ENCODE data around the gene CHRNA3. TPM values are rescaled to one million over a fixed set of nuclear protein-coding genes. Genes with fewer than 3 reads are reported as not detected.

CHRNA3 gene
- total RNA-seq, 1 donor from 2014 or later: 4.0 TPM

- Mint-ChIP-seq H3K27ac (no peak overlapping the region), H3K4me3 (peak overlapping the region; percentile 72), H3K4me1 (peaks cover 21% of the 10 kb centered on the region), H3K36me3 (no peaks in the 10 kb centered on the region), H3K27me3 (ENCODE audit: low read depth) (no peaks in the 10 kb centered on the region), H3K9me3 (peaks cover 4% of the 10 kb centered on the region)
- DNase-seq (ENCODE audit: low spot score in 2 of 2, unreplicated experiment in 2 of 2): no peak
- TF ChIP-seq, protein P1, sequence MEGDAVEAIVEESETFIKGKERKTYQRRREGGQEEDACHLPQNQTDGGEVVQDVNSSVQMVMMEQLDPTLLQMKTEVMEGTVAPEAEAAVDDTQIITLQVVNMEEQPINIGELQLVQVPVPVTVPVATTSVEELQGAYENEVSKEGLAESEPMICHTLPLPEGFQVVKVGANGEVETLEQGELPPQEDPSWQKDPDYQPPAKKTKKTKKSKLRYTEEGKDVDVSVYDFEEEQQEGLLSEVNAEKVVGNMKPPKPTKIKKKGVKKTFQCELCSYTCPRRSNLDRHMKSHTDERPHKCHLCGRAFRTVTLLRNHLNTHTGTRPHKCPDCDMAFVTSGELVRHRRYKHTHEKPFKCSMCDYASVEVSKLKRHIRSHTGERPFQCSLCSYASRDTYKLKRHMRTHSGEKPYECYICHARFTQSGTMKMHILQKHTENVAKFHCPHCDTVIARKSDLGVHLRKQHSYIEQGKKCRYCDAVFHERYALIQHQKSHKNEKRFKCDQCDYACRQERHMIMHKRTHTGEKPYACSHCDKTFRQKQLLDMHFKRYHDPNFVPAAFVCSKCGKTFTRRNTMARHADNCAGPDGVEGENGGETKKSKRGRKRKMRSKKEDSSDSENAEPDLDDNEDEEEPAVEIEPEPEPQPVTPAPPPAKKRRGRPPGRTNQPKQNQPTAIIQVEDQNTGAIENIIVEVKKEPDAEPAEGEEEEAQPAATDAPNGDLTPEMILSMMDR (IDR thresholded peaks at IDR 0.05; ENCODE audit: unreplicated experiment): no peak
Observed at GRCh38 chr15:78641749-78642275, 21.0 kb upstream of the CHRNA3 start.

DNA sequence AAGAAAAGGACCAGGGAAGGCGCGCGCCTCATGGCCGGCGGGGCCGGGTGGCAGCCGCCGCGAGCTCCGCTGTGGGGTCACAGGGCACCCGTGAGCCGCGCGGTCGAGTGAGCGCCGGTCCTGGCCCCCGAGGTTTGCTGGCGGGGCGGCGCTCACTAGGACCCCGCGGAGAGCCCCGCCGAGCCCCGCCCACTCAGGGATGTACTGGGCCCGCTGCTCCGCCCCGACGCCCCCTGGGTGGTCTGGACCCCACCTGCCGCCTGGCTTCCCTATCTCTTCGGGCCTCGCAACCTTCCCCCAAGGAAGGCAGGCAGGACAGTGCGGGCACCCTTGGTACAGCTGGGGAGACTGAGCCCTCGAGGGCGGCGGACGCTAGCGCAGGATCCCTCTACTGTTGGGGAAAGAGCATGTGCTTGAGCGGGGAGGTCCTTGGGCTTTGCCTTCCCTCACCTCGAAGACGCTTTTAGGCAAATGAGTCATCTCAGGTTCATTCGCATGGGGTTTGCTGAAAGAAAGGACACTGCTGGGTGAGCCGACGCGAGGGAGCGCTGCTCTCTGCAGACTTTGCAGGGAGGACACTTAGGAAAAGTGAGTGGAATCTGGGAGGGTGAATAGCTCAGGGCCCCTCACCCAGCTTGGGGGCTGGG lies 20.4 kb upstream of the CHRNA3 start, which contains the start of gene CHRNB4:
Gene CHRNB4 (minus strand): TSS at position 109 of the 647 bp plus-strand sequence. CDS start 77 bp downstream, at position 32.
- no peaks in the 10 kb centered on the region for H3K36me3 Mint-ChIP-seq
- H3K4me3 Mint-ChIP-seq: peak within 1 kb of the TSS; percentile 73
- peaks cover 4% of the 10 kb centered on the region for H3K9me3 Mint-ChIP-seq
- DNase-seq (ENCODE audit: low spot score in 2 of 2, unreplicated experiment in 2 of 2): peak; percentile 56 to 71
- H3K27ac Mint-ChIP-seq: no peak within 1 kb of the TSS
- no peaks in the 10 kb centered on the region for H3K27me3 Mint-ChIP-seq (ENCODE audit: low read depth)
- peaks cover 21% of the 10 kb centered on the region for H3K4me1 Mint-ChIP-seq
- TF ChIP-seq, protein P1 (IDR thresholded peaks at IDR 0.05; ENCODE audit: unreplicated experiment): no peak

GRCh38 chr15:78640527-78641101 lies 19.8 kb upstream of the CHRNA3 start:
- TF ChIP-seq, protein P1 (IDR thresholded peaks at IDR 0.05; ENCODE audit: unreplicated experiment): no peak
- H3K27me3 Mint-ChIP-seq (ENCODE audit: low read depth): no peaks in the 10 kb centered on the region
- no peak overlapping the region for H3K27ac Mint-ChIP-seq

GRCh38 chr15:78638658-78639314 lies 18.0 kb upstream of the CHRNA3 start:
- Mint-ChIP-seq H3K9me3 (no peaks in the 10 kb centered on the region), H3K36me3 (no peaks in the 10 kb centered on the region), H3K4me1 (peaks cover 21% of the 10 kb centered on the region), H3K4me3 (peak overlapping the region; percentile 10), H3K27ac (peak overlapping the region; percentile 59), H3K27me3 (ENCODE audit: low read depth) (no peaks in the 10 kb centered on the region)
- peak; percentile 58 to 83 for DNase-seq (ENCODE audit: low spot score in 2 of 2, unreplicated experiment in 2 of 2)
- TF ChIP-seq, protein P1 (IDR thresholded peaks at IDR 0.05; ENCODE audit: unreplicated experiment): peak; percentile 83

More at GRCh38 chr15:78640527-78641101, 19.8 kb upstream of the CHRNA3 start:
- no peak for DNase-seq (ENCODE audit: low spot score in 2 of 2, unreplicated experiment in 2 of 2)
- Mint-ChIP-seq H3K4me1 (peaks cover 21% of the 10 kb centered on the region), H3K36me3 (no peaks in the 10 kb centered on the region), H3K9me3 (peaks cover 4% of the 10 kb centered on the region), H3K4me3 (peak overlapping the region; percentile 73)

GRCh38 chr15:78637776-78638435 lies 17.1 kb upstream of the CHRNA3 start:
- TF ChIP-seq, protein P1 (IDR thresholded peaks at IDR 0.05; ENCODE audit: unreplicated experiment): no peak
- H3K4me3 Mint-ChIP-seq: no peak overlapping the region
- peaks cover 21% of the 10 kb centered on the region for H3K4me1 Mint-ChIP-seq
- DNase-seq (ENCODE audit: low spot score in 2 of 2, unreplicated experiment in 2 of 2): no peak
- H3K27ac Mint-ChIP-seq: no peak overlapping the region
- peaks cover 7% of the 10 kb centered on the region for H3K36me3 Mint-ChIP-seq
- H3K9me3 Mint-ChIP-seq: peaks cover 8% of the 10 kb centered on the region
- H3K27me3 Mint-ChIP-seq (ENCODE audit: low read depth): no peaks in the 10 kb centered on the region

Data from mesothelial cell of epicardium (in vitro differentiated cells).